RPMI8226 (cell line): ENCODE data around the gene IGSF1.
"Not testable (repeated sequence)": the region's sequence is repeated elsewhere in the genome, so short reads cannot be mapped to it uniquely, and the experiment has no call there.

Source experiments
- DNase-seq: peaks from one replicate; pipeline ENCODE4 v3.0.0-alpha.2; 2015

IGSF1 gene

GRCh38 chrX:131264665-131265064, 24.4 kb downstream of the IGSF1 start:
- DNase-seq: no peak

- no peak for DNase-seq
Observed at GRCh38 chrX:131264053-131264452, 25.1 kb downstream of the IGSF1 start.

GRCh38 chrX:131262738-131263679, 26.1 kb downstream of the IGSF1 start:
- peak; percentile 48 for DNase-seq

- DNase-seq: no peak
Observed at GRCh38 chrX:131262200-131262599, 26.9 kb downstream of the IGSF1 start.

GRCh38 chrX:131257367-131257766, 31.7 kb downstream of the IGSF1 start:
- DNase-seq: no peak

GRCh38 chrX:131250984-131251738, 37.9 kb downstream of the IGSF1 start:
- not testable (repeated sequence) for DNase-seq

- no peak for DNase-seq
Observed at GRCh38 chrX:131239057-131239456, 50.0 kb downstream of the IGSF1 start.

- no peak for DNase-seq
Observed at GRCh38 chrX:131237363-131237762, 51.7 kb downstream of the IGSF1 start.

GRCh38 chrX:131235768-131236545, 53.1 kb downstream of the IGSF1 start:
- no peak for DNase-seq

GRCh38 chrX:131227608-131228007, 61.5 kb downstream of the IGSF1 start:
- no peak for DNase-seq

GRCh38 chrX:131226591-131226990, 62.5 kb downstream of the IGSF1 start:
- no peak for DNase-seq

GRCh38 chrX:131225078-131225477, 64.0 kb downstream of the IGSF1 start:
- no peak for DNase-seq
